H1 (cell line): ENCODE data around the gene PTPRT.

Experiments used
- BRCA1 ChIP-seq: IDR thresholded peaks from 2 replicates; pipeline ENCODE4 v1.6.1; 2012; ENCODE audit warnings: low read depth, low read length, improper control_type of control experiment
- CEBPB ChIP-seq: IDR thresholded peaks from 2 replicates; pipeline ENCODE4 v1.6.1; 2012; ENCODE audit warnings: low read depth, low read length
- CHD2 ChIP-seq: IDR thresholded peaks from 2 replicates; pipeline ENCODE4 v1.6.1; 2012; ENCODE audit warnings: low read length, improper control_type of control experiment
- EZH2 ChIP-seq: fragments of 200-600 bp; sonication (generic); IDR thresholded peaks from 2 replicates; pipeline ENCODE4 v1.7.1; 2012; ENCODE audit warnings: low read depth, mild to moderate bottlenecking, moderate library complexity, low read length, inconsistent platforms; ENCODE audit not compliant: severe bottlenecking
- JUN ChIP-seq: IDR thresholded peaks from 2 replicates; pipeline ENCODE4 v1.6.1; 2011; ENCODE audit warnings: low read depth, mild to moderate bottlenecking, improper control_type of control experiment, low read length
- POLR2A ChIP-seq, 2 experiments: IDR thresholded peaks; 1 replicate in 1 of 2; 2 replicates in 1 of 2; pipeline ENCODE4 v1.6.1; 2011; ENCODE audit warnings: low read depth in 2 of 2, low read length in 2 of 2, mild to moderate bottlenecking in 2 of 2; ENCODE audit errors: control extremely low read depth in 1 of 2
- RAD21 ChIP-seq, 2 experiments: IDR thresholded peaks in 1 of 2; conservative IDR thresholded peaks in 1 of 2; 2 replicates each; pipeline ENCODE4 v1.6.1; 2011; ENCODE audit warnings: low read depth in 2 of 2, low read length in 2 of 2, improper control_type of control experiment in 1 of 2, inconsistent platforms in 1 of 2, mild to moderate bottlenecking in 1 of 2, moderate library complexity in 1 of 2
- RFX5 ChIP-seq: IDR thresholded peaks from 2 replicates; pipeline ENCODE4 v1.6.1; 2011; ENCODE audit warnings: low read depth, low read length, improper control_type of control experiment, borderline replicate concordance
- SAP30 ChIP-seq: fragments of 300-600 bp; sonication (generic); IDR thresholded peaks from 2 replicates; pipeline ENCODE4 v1.7.1; 2012; ENCODE audit warnings: low read length, moderate library complexity, mild to moderate bottlenecking, inconsistent platforms; ENCODE audit not compliant: insufficient read depth, insufficient replicate concordance
- SP1 ChIP-seq: IDR thresholded peaks from 2 replicates; pipeline ENCODE4 v1.6.1; 2011; ENCODE audit warnings: low read depth, low read length
- TAF1 ChIP-seq: IDR thresholded peaks from 2 replicates; pipeline ENCODE4 v1.6.1; 2011; ENCODE audit warnings: mild to moderate bottlenecking, low read depth, low read length
- TF ChIP-seq, protein P1 (sequence below), 3 experiments: IDR thresholded peaks; 1 replicate in 2 of 3; 2 replicates in 1 of 3; pipeline versions ENCODE4 v1.5.1 to v1.6.1; 2011; ENCODE audit warnings: low read length in 3 of 3, mild to moderate bottlenecking in 3 of 3, inconsistent platforms in 2 of 3, low read depth in 1 of 3, moderate library complexity in 1 of 3; ENCODE audit not compliant: insufficient read depth in 1 of 3; ENCODE audit errors: control extremely low read depth in 1 of 3

DNA sequence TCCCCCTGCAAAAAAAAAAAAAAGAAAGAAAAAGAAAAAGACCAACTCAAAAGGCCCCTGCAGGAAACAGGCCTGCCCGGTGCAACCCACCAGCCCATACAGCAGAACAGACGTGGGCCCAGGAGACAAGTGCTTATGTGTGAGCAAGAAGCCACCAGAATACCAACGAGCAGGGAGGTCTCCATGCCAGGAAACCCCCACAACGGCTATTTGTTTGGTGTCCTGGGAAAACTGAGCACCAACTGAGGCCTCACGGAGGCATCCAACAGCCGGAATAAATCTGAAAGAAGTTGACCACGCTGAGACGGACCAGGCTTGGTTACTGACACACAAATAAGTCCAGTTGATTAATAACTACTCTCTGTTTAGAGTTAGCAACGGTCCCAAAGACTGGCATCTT lies 29.7 kb downstream of the PTPRT start:
- TF ChIP-seq SP1 (no peak), CHD2 (no peak), BRCA1 (no peak), EZH2 (no peak), JUN (no peak), CEBPB (no peak), POLR2A (IDR thresholded peaks at IDR 0.05; ENCODE audit: control extremely low read depth in 1 of 2, low read depth in 2 of 2, low read length in 2 of 2) (no peak), RAD21 (IDR thresholded peaks at IDR 0.05 in 1 of 2, conservative IDR thresholded peaks at IDR 0.05 in 1 of 2; ENCODE audit: low read depth in 2 of 2, low read length in 2 of 2) (no peak), SAP30 (no peak), RFX5 (no peak), TAF1 (no peak)
- TF ChIP-seq, protein P1, sequence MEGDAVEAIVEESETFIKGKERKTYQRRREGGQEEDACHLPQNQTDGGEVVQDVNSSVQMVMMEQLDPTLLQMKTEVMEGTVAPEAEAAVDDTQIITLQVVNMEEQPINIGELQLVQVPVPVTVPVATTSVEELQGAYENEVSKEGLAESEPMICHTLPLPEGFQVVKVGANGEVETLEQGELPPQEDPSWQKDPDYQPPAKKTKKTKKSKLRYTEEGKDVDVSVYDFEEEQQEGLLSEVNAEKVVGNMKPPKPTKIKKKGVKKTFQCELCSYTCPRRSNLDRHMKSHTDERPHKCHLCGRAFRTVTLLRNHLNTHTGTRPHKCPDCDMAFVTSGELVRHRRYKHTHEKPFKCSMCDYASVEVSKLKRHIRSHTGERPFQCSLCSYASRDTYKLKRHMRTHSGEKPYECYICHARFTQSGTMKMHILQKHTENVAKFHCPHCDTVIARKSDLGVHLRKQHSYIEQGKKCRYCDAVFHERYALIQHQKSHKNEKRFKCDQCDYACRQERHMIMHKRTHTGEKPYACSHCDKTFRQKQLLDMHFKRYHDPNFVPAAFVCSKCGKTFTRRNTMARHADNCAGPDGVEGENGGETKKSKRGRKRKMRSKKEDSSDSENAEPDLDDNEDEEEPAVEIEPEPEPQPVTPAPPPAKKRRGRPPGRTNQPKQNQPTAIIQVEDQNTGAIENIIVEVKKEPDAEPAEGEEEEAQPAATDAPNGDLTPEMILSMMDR (IDR thresholded peaks at IDR 0.05; ENCODE audit: control extremely low read depth in 1 of 3, insufficient read depth in 1 of 3, low read depth in 1 of 3, low read length in 3 of 3): no peak
